Measurements from ENCODE around the gene ZAP70.

The ZAP70 gene

DNA sequence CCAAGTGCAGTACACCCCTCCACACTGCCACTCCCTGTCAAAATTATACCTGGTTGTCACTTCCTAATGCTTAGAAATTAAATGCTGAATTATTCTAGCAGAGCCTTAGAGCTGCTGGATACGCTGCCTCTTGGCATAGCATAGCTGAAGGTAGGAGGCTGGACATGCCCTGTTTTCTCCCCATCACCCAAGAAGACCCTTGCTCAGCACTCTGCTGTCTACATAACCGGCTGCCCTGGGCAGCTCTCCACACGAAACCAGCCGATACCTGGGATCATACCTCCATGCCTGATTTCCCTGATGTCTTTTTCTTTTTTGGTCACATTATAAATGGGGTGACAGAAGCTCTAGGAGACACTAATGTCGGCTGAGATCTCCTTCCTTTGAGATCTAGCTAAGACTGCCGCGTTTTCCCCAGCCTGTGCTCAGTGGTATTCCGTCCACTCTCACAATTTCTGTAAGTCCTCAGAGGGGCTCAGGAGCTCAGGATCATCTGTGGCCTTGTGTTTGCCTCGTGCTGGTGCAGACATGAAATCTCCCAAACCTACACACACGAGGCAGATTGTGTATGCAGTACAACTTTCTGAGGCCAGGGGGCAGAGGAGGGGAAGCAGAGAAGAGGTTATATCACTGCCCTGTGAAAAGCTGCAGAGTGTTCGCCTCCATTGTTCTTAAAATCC lies 13.5 kb upstream of the ZAP70 start:
- TF ChIP-seq, protein P1, sequence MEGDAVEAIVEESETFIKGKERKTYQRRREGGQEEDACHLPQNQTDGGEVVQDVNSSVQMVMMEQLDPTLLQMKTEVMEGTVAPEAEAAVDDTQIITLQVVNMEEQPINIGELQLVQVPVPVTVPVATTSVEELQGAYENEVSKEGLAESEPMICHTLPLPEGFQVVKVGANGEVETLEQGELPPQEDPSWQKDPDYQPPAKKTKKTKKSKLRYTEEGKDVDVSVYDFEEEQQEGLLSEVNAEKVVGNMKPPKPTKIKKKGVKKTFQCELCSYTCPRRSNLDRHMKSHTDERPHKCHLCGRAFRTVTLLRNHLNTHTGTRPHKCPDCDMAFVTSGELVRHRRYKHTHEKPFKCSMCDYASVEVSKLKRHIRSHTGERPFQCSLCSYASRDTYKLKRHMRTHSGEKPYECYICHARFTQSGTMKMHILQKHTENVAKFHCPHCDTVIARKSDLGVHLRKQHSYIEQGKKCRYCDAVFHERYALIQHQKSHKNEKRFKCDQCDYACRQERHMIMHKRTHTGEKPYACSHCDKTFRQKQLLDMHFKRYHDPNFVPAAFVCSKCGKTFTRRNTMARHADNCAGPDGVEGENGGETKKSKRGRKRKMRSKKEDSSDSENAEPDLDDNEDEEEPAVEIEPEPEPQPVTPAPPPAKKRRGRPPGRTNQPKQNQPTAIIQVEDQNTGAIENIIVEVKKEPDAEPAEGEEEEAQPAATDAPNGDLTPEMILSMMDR (IDR thresholded peaks at IDR 0.05; ENCODE audit: low read depth, low read length) = peak; percentile 83
- DNase-seq (ENCODE audit: extremely low read depth, low read depth) = peak; percentile 7

DNA sequence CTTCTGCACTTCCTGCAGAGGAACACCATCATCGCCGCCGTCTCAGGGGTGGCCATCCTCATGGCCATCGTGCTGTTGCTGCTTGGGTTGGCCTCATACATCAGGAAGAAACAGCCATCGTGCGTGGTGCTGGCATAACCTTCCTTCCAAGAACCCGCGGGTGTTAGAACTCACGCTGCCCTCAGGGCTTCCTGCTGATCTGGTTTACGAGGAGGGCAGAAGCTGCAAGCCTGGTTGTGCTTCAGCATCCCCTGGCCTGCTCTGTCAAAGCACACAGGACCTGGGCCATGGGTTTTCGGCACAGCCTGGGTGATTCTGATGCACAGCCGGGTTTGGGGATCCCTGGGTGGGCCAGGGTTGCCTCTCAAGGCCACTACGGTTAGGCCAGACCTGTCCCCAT lies 12.2 kb upstream of the ZAP70 start:
- no peak for DNase-seq (ENCODE audit: extremely low read depth, low read depth)
- TF ChIP-seq, protein P1 (IDR thresholded peaks at IDR 0.05; ENCODE audit: low read depth, low read length) = no peak

DNA sequence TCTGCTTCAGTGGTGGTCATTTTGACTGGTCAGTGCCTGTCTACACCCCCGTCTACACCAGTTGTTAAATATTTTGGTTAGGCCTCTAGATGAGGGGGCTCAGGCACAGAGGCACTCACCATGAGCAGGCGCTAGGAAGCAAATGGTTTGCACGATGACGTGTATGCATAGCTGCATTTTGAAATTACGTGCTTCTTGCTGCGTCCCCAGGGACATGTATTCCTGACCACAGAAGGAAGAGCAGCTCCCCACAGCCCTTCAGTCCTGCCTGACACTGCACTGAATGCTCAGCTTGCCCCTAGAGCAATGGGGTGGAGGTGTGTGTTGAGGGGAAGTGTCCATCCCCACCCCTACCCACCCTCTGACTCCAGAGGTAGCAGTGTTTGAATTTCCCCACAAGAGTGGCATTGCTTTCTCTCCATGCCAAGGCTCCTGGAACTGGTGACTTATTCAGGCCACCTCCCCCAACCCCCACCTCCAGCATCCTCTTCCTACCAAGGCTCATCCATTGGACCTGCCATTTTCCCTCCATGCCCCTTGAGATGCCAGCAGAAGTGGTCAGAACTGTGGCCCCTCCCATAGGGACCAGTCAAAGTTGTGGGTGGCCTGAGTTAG lies 11.4 kb upstream of the ZAP70 start:
- TF ChIP-seq, protein P1 (IDR thresholded peaks at IDR 0.05; ENCODE audit: low read depth, low read length) = no peak
- no peak for DNase-seq (ENCODE audit: extremely low read depth, low read depth)

DNA sequence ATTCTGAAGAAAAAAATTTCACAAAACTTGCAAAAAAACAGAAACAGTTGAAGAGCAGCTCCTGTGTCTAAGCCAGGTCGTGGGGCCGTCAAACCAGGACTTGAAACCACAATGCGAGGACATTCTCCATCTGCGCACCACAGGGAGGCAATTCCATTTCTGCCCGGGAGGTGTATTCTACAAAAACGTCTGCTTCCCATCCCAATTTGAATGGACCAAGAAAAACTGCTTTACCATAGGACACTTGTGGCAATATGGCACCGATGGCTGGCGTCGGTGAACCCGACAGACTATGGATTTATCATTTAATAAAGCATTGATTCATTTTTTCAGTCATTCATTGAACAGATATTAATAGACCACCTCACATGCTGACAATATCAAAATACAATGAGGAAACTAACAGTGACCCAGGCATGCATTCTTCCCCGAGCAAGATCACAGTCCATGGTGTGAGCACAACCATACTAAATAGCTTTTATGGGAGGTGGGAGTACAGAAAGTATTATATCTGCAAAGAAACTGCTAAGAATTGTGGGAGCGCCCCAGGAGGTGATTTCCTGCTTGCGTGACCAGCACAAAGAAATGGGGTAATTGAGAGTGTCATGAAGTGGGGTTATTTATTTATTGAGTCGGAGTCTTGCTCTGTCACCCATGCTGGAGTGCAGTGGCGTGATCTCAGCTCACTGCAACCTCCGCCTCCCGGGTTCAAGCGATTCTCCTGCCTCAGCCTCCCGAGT lies 10.5 kb upstream of the ZAP70 start:
- TF ChIP-seq, protein P1 (IDR thresholded peaks at IDR 0.05; ENCODE audit: low read depth, low read length) = no peak

DNA sequence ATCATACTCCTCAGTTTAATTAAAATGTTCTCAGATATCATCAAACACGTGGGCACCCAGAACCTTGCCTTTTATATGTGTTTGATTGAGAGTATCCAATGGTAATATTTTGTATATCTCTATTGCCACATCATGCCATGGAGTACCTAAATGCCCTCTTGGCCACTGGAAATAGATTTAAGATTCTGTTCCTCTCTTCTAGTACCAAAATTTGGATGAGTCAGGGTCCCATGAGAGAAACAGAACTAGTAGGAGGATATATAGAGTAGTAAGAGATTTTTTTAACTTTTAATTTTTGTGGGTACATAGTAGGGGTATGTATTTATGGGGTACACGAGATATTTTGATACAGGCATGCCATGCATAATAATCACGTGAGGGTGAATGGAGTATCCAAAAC lies 9.6 kb upstream of the ZAP70 start:
- DNase-seq (ENCODE audit: extremely low read depth, low read depth) = no peak
- TF ChIP-seq, protein P1 (IDR thresholded peaks at IDR 0.05; ENCODE audit: low read depth, low read length) = no peak

More for the DNA sequence above, 10.5 kb upstream of the ZAP70 start:
- DNase-seq (ENCODE audit: extremely low read depth, low read depth) = no peak

DNA sequence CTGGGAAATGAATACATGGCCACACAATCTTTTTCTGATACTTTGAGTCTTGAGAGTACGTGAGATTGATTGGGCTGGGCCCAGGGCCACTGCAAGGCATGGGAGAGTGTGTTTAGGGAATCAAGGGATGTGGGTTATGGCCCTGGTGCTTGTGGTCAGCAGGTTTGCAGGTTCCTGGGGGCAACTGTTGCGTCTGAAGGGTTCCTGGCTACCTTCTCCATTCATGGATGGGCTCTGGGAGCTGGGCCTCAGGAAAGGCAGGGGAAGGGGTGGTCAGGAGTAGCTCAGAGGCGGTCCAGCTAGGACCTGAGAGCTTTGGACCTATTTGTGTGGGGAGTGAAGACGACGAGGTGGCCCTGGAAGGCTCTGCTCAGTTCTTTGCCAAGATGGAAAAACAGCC lies 8.4 kb upstream of the ZAP70 start:
- no peak for DNase-seq (ENCODE audit: extremely low read depth, low read depth)
- TF ChIP-seq, protein P1 (IDR thresholded peaks at IDR 0.05; ENCODE audit: low read depth, low read length) = no peak

DNA sequence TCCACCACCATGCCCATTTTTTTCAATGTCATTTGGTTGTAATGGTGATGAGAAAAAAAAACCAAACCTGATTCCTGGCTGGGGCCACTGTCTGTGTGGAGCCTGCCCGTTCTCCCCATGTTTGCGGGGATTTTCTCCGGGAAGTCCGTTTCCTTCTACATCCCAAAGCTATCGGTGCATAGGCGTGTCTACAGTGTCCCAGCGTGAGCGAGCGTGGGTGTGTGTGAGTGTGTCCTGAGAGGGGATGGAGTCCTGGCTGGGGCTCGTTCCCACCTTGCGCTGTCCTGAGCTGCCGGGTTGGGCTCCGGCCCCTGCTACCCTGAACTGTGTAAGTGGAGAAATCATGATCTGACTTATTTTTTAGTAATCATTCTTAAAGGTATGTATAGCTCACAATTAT lies 7.3 kb upstream of the ZAP70 start:
- no peak for DNase-seq (ENCODE audit: extremely low read depth, low read depth)
- TF ChIP-seq, protein P1 (IDR thresholded peaks at IDR 0.05; ENCODE audit: low read depth, low read length) = no peak

Data from AG09319 (cell line).